HL-60 (cell line): ENCODE measurements around the gene MRPL4.

Experiments
- POLR2AphosphoS5 ChIP-seq: IDR thresholded peaks from 2 replicates; pipeline ENCODE4 v1.6.1; 2012; ENCODE audit warnings: low read depth
- TF ChIP-seq, protein P1 (sequence below): IDR thresholded peaks from one replicate; pipeline ENCODE4 v1.5.1; 2011; ENCODE audit warnings: low read length, control low read depth, inconsistent platforms; ENCODE audit not compliant: insufficient read depth

DNA sequence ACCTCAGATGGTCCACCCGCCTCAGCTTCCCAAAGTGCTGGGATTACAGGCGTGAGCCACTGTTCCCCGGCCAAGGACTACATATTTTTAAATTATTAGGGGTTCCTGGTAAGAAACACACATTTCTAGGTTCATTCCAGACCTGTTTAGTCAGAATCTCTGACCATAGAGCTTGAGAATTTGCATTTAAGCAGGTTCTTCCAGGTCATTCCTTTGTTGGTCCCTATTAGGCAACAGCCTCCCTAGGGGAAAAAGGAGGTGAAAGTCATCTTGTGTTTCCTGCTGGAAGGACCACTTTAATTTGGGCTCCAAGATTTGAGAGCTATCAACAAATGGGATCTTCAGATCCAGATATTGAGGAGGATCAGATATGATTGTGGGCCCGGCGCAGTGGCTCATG is 37.2 kb upstream of the MRPL4 start:
- TF ChIP-seq, protein P1, sequence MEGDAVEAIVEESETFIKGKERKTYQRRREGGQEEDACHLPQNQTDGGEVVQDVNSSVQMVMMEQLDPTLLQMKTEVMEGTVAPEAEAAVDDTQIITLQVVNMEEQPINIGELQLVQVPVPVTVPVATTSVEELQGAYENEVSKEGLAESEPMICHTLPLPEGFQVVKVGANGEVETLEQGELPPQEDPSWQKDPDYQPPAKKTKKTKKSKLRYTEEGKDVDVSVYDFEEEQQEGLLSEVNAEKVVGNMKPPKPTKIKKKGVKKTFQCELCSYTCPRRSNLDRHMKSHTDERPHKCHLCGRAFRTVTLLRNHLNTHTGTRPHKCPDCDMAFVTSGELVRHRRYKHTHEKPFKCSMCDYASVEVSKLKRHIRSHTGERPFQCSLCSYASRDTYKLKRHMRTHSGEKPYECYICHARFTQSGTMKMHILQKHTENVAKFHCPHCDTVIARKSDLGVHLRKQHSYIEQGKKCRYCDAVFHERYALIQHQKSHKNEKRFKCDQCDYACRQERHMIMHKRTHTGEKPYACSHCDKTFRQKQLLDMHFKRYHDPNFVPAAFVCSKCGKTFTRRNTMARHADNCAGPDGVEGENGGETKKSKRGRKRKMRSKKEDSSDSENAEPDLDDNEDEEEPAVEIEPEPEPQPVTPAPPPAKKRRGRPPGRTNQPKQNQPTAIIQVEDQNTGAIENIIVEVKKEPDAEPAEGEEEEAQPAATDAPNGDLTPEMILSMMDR: no peak
- no peak for TF ChIP-seq POLR2AphosphoS5
